ENCODE results near the gene TEDC1.

Gene TEDC1

DNA sequence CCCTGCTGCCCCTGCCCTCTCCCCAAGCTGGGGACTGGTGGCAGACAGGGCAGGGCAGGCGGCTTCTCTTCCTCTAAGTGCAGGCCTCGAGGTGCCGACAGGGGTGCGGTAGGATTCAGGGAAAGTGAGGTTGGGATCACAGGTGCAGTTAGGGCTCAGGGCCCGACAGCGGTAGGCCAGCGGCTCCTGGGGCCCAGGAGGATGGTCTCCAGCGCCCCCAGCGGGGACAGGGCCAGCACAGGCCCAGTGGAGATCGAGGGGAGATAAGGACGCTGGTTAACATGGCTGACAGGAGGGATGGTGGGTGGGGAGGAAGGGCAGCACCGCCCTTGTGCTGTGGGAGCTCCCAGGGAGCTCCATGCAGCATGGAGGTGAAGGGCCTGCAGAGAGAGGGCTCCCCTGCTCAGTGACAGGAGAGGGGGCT lies 5.3 kb upstream of the TEDC1 start:
- Histone ChIP-seq H3K27ac (ENCODE audit: low read length) (no peak overlapping the region), H3K36me3 (ENCODE audit: insufficient read depth, low read depth, low read length) (no peaks in the 10 kb centered on the region), H3K9me3 (ENCODE audit: insufficient read depth, low read depth, low read length) (no peaks in the 10 kb centered on the region), H3K27me3 (ENCODE audit: insufficient read depth, low read length) (peaks cover 90% of the 10 kb centered on the region), H3K4me3 (ENCODE audit: low read length) (no peak overlapping the region), H3K4me1 (ENCODE audit: insufficient read depth, low read length) (peaks cover 4% of the 10 kb centered on the region; the same call in 1 of the 2 replicates), H3K9ac (ENCODE audit: low read depth, low read length) (no peak overlapping the region)

DNA sequence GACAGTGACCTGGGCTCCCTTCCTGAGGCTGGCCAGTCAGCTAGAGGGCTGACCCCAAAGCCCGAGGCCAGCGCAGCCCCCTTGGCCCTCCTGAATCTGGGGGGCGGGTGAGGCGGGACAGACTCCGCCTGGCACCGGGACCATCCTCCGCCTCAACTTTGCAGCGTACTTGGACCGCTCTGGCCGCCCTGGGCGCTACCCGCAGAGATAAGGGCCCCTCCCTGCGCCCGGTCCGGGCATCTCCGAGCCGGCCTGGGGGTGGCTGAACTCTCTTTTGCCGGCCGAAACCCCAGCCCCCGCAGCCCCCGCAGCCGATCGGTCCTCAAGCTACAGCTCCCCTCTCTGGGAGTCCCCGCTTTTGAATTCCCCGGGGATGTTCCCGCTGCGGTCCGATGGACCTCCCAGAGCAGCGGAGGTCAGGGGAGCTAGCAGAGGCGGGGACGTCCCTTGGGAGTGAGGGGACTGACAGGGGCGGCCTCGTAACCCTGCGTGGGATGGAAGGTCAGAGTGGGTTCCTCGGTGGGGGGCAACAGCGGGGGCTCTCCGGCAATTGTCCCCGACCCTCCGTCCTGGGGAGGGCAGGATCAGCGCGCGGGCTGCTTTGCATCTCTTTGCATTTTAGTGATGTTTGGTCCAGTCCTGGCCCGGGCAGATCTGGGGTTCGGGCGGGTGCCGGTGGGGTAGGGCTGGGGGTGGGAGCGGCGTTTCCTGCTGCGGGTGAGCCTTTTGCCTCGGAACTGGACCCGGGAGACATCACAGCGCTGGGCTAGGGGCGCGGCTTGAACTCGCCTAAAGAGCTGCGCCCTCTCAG lies 4.7 kb upstream of the TEDC1 start, which contains the start of gene CRIP1:
CRIP1 (plus strand) TSS at position 724 of the 811 bp plus-strand sequence. CDS start 374 bp downstream, outside the sequence.
- H3K27me3 ChIP-seq (ENCODE audit: insufficient read depth, low read length) = peaks cover 84% of the 10 kb centered on the region
- no peak within 1 kb of the TSS for H3K27ac ChIP-seq (ENCODE audit: low read length)
- peaks cover 4% of the 10 kb centered on the region; the same call in 1 of the 2 replicates for H3K4me1 ChIP-seq (ENCODE audit: insufficient read depth, low read length)
- H3K9ac ChIP-seq (ENCODE audit: low read depth, low read length) = no peak within 1 kb of the TSS
- no peaks in the 10 kb centered on the region for H3K9me3 ChIP-seq (ENCODE audit: insufficient read depth, low read depth, low read length)
- H3K4me3 ChIP-seq (ENCODE audit: low read length) = peak within 1 kb of the TSS; percentile 50; the same call in 1 of the 2 replicates
- H3K36me3 ChIP-seq (ENCODE audit: insufficient read depth, low read depth, low read length) = no peaks in the 10 kb centered on the region

DNA sequence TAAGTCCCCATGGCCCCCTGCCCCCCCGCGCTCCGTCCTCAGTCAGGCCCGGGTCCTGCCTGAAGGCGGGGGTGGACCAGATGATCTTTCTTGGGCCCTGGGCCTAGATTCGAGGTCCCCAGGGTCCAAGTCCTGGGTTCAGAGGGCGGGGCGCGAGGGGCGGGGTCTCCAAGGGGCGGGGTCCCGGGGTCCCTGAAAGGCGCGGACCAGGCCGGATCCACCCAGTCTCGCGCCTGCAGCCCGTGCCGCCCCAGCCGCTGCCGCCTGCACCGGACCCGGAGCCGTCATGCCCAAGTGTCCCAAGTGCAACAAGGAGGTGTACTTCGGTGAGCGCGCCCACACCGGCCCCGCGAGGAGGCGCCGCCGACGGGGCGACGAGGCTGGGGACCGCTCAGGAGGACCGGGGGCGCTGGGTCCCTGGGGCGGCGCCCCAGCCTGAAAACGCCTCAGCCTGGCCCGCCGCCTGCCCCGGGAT lies 4.0 kb upstream of the TEDC1 start:
- no peaks in the 10 kb centered on the region for H3K9me3 ChIP-seq (ENCODE audit: insufficient read depth, low read depth, low read length)
- peaks cover 78% of the 10 kb centered on the region for H3K27me3 ChIP-seq (ENCODE audit: insufficient read depth, low read length)
- no peak overlapping the region for H3K9ac ChIP-seq (ENCODE audit: low read depth, low read length)
- H3K36me3 ChIP-seq (ENCODE audit: insufficient read depth, low read depth, low read length) = no peaks in the 10 kb centered on the region
- peaks cover 4% of the 10 kb centered on the region; the same call in 1 of the 2 replicates for H3K4me1 ChIP-seq (ENCODE audit: insufficient read depth, low read length)
- H3K4me3 ChIP-seq (ENCODE audit: low read length) = peak overlapping the region; percentile 50; the same call in 1 of the 2 replicates
- no peak overlapping the region for H3K27ac ChIP-seq (ENCODE audit: low read length)

DNA sequence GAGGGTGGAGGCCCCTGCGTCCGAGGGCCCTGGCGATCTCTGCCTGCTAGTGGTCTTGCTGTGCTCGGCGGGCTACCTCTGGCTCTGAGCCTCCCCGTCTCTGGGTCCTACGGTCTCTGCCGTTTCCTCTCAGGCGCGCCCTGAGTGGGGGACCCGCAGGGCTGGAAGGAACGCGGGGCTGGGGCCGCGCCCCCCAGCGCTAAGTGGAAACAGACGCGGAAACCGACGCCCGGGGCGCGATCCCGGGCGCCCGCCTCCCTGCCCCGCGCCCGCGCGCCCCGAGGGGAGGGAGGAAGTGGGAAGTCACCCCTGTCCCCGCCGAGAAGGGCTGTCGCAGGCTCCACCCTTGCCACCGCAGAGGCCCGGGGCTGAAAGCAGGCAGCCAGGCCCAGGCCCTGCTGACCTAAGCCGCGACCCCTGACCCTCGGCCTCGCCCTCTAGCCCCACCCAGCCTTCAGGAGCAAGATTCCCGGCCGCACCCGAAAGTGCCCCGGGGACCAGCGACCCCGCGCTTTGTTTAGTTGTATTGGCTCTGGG lies 3.5 kb upstream of the TEDC1 start:
- H3K27ac ChIP-seq (ENCODE audit: low read length) = no peak overlapping the region
- no peak overlapping the region for H3K9ac ChIP-seq (ENCODE audit: low read depth, low read length)
- H3K36me3 ChIP-seq (ENCODE audit: insufficient read depth, low read depth, low read length) = no peaks in the 10 kb centered on the region
- peaks cover 4% of the 10 kb centered on the region; the same call in 1 of the 2 replicates for H3K4me1 ChIP-seq (ENCODE audit: insufficient read depth, low read length)
- no peaks in the 10 kb centered on the region for H3K9me3 ChIP-seq (ENCODE audit: insufficient read depth, low read depth, low read length)
- peak overlapping the region; percentile 50; the same call in 1 of the 2 replicates for H3K4me3 ChIP-seq (ENCODE audit: low read length)
- H3K27me3 ChIP-seq (ENCODE audit: insufficient read depth, low read length) = peaks cover 73% of the 10 kb centered on the region

DNA sequence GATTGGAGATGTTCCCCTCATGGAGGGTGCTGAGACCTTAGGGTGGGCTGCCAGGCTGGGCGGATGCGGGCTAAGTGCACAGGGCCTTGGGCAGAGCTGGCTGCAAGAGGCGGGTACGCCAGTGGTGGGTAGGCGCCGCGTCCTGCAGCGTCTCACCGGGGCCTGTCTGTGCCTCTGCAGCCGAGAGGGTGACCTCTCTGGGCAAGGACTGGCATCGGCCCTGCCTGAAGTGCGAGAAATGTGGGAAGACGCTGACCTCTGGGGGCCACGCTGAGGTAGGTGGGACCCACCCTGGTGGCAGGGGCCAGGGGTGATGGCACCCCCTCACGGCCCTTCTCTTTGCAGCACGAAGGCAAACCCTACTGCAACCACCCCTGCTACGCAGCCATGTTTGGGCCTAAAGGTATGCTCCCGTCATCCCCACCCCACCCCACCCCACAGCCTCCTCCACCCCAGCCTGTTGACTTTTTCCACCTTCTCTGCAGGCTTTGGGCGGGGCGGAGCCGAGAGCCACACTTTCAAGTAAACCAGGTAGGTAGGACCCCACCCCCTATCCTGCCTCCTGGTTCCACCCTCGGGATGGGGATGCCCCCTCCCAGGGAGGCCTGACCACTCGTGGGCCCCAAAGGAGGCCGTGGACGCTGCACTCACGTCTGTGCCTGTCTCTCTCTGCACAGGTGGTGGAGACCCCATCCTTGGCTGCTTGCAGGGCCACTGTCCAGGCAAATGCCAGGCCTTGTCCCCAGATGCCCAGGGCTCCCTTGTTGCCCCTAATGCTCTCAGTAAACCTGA lies 2.9 kb upstream of the TEDC1 start:
- Histone ChIP-seq H3K9ac (ENCODE audit: low read depth, low read length) (no peak overlapping the region), H3K9me3 (ENCODE audit: insufficient read depth, low read depth, low read length) (no peaks in the 10 kb centered on the region), H3K27ac (ENCODE audit: low read length) (no peak overlapping the region), H3K4me1 (ENCODE audit: insufficient read depth, low read length) (peaks cover 4% of the 10 kb centered on the region; the same call in 1 of the 2 replicates), H3K27me3 (ENCODE audit: insufficient read depth, low read length) (peaks cover 66% of the 10 kb centered on the region), H3K36me3 (ENCODE audit: insufficient read depth, low read depth, low read length) (no peaks in the 10 kb centered on the region), H3K4me3 (ENCODE audit: low read length) (no peak overlapping the region)

DNA sequence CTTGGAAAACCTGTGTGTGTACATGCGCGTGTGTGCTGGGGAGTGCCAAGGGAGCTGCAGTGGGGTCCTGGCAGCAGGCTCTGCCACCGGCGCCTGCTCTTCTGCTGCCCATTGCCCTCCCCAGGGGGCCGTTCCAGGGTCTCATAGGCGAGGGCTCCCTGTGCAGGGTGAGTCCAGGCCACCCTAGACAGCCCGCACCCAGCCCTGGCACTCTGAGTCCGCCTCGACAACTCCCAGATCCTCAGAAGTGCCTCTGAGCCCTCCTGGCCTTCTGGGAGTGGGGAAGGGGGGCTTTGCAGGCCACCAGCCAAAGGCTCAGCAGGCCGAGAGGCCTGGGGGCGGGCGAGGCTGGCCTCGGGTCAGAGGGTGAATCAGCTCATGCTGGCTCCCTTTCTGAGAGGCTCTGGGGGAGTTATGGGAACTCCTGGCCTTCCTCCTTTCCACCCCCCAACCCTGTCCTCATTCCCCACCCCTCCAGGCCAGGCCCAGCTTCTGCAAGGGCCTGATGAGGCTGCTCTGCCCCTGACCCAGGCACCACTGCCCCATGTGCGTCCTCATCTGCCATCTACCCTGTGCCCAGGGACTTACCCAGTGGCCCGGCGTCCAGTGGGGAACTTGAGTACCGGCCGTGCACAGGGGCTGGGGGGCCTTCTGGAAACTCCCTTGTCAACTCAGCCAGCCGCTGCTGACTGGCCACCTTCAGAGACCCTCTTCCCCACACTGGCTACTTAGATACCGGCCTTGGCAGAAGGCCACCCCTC lies 2.1 kb upstream of the TEDC1 start:
- no peaks in the 10 kb centered on the region for H3K36me3 ChIP-seq (ENCODE audit: insufficient read depth, low read depth, low read length)
- peaks cover 4% of the 10 kb centered on the region; the same call in 1 of the 2 replicates for H3K4me1 ChIP-seq (ENCODE audit: insufficient read depth, low read length)
- H3K27ac ChIP-seq (ENCODE audit: low read length) = no peak overlapping the region
- H3K9me3 ChIP-seq (ENCODE audit: insufficient read depth, low read depth, low read length) = no peaks in the 10 kb centered on the region
- peaks cover 63% of the 10 kb centered on the region for H3K27me3 ChIP-seq (ENCODE audit: insufficient read depth, low read length)
- no peak overlapping the region for H3K9ac ChIP-seq (ENCODE audit: low read depth, low read length)
- peak overlapping the region; percentile 50; the same call in 1 of the 2 replicates for H3K4me3 ChIP-seq (ENCODE audit: low read length)

DNA sequence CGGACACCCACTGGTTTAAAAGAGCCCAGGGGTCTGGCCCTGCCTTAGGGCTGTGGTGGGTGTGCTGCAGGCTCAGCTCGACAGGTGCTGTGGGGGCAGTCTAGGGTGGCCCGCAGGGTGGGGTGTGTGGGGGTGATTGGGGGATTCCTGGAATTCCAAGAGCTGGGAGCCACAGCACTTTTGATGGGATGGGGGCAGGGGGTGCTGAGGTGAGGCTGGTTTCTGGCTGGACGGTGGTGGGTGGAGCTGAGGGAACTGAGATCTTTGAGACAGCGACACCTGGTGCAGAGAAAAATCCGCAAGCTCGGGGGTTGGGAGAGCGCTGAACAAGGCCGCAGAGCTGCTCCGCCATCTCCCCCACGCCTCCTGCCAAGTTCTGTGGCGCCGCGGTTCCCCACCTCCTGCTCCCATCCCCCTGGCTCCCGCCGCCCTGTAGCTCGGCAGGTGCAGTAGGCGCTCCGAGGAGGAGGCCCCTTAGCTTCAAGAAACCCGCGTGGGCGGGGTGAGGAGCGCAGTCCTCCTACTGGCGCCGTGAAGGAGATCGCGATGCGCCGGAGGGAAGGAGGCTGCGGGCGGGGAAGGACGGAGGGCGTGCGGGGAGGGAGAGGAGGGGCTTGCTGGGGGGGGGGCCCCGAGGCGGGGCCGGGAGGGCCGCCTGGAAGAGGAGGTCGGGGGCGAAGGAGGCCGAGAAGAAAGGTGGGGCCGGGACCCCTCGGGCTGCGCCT lies 1.3 kb upstream of the TEDC1 start:
- Histone ChIP-seq H3K4me1 (ENCODE audit: insufficient read depth, low read length) (peaks cover 4% of the 10 kb centered on the region; the same call in 1 of the 2 replicates), H3K27me3 (ENCODE audit: insufficient read depth, low read length) (peaks cover 56% of the 10 kb centered on the region), H3K9me3 (ENCODE audit: insufficient read depth, low read depth, low read length) (no peaks in the 10 kb centered on the region), H3K4me3 (ENCODE audit: low read length) (peak overlapping the region; percentile 50; the same call in 1 of the 2 replicates), H3K36me3 (ENCODE audit: insufficient read depth, low read depth, low read length) (no peaks in the 10 kb centered on the region), H3K9ac (ENCODE audit: low read depth, low read length) (no peak overlapping the region), H3K27ac (ENCODE audit: low read length) (no peak overlapping the region)

DNA sequence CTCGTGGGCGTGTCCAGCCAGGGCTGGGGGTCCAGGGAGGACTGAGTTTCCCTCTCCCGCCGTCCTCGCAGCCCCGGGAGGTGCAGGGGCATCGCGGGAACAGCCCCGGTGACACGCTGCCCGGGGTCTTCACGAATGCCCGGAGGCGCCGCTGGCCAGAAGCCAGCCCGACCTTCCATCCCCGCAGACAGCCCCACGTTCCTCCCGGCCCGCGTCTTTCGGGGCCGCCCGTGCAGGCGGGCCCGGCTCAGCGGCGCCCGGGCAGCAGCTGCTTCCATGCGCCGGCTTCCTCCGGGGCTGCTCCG lies 827 bp upstream of the TEDC1 start:
- peaks cover 4% of the 10 kb centered on the region; the same call in 1 of the 2 replicates for H3K4me1 ChIP-seq (ENCODE audit: insufficient read depth, low read length)
- H3K4me3 ChIP-seq (ENCODE audit: low read length) = peak overlapping the region; percentile 50; the same call in 1 of the 2 replicates
- no peaks in the 10 kb centered on the region for H3K36me3 ChIP-seq (ENCODE audit: insufficient read depth, low read depth, low read length)
- H3K27me3 ChIP-seq (ENCODE audit: insufficient read depth, low read length) = peaks cover 51% of the 10 kb centered on the region
- peak overlapping the region; percentile 32; the same call in 1 of the 2 replicates for H3K9ac ChIP-seq (ENCODE audit: low read depth, low read length)
- H3K27ac ChIP-seq (ENCODE audit: low read length) = no peak overlapping the region
- H3K9me3 ChIP-seq (ENCODE audit: insufficient read depth, low read depth, low read length) = no peaks in the 10 kb centered on the region

DNA sequence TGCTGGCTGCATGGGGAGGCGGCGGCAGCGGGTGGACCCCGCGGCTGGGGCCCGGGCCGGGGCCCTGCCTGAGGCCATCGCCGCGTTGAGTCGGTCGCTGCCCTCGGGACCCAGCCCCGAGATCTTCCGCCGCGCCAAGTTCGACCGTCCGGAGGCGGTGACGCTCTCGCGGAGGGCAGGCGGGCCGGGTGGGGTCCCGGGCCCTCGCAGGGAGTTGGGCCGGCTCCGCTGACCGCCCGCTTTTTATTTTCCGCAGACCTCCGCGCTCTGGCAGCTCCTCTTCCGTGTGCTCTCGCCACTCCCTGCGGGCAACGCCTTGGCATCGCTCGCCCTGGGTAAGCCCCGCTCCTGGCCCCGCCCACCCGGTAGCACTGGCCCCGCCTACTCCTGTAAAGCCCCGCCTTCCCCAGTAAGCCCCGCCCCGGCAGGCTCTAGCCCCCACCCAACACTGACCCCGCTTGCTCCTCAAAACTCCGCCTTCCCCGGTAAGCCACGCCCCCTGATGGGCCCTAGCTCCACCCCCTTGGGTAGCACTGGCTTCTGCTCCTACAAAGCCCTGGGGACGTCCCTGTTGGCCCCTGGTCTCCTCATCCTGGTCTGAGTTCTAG lies 424 bp downstream of the TEDC1 start:
- H3K9ac ChIP-seq (ENCODE audit: low read depth, low read length) = peak overlapping the region; percentile 66; the same call in 1 of the 2 replicates
- H3K4me1 ChIP-seq (ENCODE audit: insufficient read depth, low read length) = peaks cover 4% of the 10 kb centered on the region; the same call in 1 of the 2 replicates
- H3K27ac ChIP-seq (ENCODE audit: low read length) = no peak overlapping the region
- H3K27me3 ChIP-seq (ENCODE audit: insufficient read depth, low read length) = peaks cover 38% of the 10 kb centered on the region
- peak overlapping the region; percentile 67 for H3K4me3 ChIP-seq (ENCODE audit: low read length)
- no peaks in the 10 kb centered on the region for H3K36me3 ChIP-seq (ENCODE audit: insufficient read depth, low read depth, low read length)
- no peaks in the 10 kb centered on the region for H3K9me3 ChIP-seq (ENCODE audit: insufficient read depth, low read depth, low read length)
